ENCODE measurements around the gene PLPP3. TPM values are rescaled to one million over a fixed set of nuclear protein-coding genes. Genes with fewer than 3 reads are reported as not detected.

PLPP3 gene
- total RNA-seq, 2 donors from 2014 or later = 164 to 271 TPM

DNA sequence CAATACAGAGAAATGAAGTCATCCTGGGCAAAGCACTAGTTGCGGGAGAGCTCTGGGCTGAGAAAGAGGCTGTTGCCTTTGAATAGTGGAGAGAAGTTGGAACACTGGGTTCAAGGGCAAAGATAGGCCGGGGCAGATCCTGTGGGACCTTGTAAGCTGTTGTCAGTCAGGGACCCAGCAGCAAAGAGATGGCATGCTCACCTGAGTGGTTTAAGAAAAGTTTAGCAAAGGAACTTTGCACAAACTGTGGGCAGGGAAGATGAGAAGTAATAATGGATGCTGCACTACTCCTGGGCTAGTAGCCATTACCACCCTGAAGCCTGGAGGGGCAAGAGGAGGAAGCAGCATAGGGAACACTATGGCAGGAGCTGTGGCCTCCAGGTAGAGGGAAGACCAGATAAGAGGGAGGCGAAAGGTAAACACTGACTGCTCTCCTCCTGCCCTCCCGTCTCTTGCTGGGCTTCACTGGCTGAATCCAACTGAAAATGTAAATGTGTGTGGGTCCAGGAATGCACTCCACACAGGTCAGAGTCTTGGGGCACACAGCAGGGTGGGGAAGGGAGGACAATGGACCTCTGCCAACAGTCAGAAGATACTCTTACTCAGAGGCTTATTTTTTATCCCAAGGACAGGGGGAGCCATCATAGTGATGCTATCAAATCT is 129.2 kb downstream of the PLPP3 start:
- no peaks in the 10 kb centered on the region for H3K27me3 ChIP-seq (replicated peaks; ENCODE audit: insufficient read depth)
- no peak for ATAC-seq (ENCODE audit: insufficient number of reproducible peaks, low FRiP score, low read depth)
- no peaks in the 10 kb centered on the region for H3K9me3 ChIP-seq
- DNase-seq (ENCODE audit: low spot score) = no peak
- peaks cover 16 to 51% of the 10 kb centered on the region in 2 donors for H3K4me1 ChIP-seq (ENCODE audit: control insufficient read depth in 1 of 2, low read depth in 2 of 2)
- no peaks in the 10 kb centered on the region for H3K36me3 ChIP-seq
- TF ChIP-seq, protein P1, sequence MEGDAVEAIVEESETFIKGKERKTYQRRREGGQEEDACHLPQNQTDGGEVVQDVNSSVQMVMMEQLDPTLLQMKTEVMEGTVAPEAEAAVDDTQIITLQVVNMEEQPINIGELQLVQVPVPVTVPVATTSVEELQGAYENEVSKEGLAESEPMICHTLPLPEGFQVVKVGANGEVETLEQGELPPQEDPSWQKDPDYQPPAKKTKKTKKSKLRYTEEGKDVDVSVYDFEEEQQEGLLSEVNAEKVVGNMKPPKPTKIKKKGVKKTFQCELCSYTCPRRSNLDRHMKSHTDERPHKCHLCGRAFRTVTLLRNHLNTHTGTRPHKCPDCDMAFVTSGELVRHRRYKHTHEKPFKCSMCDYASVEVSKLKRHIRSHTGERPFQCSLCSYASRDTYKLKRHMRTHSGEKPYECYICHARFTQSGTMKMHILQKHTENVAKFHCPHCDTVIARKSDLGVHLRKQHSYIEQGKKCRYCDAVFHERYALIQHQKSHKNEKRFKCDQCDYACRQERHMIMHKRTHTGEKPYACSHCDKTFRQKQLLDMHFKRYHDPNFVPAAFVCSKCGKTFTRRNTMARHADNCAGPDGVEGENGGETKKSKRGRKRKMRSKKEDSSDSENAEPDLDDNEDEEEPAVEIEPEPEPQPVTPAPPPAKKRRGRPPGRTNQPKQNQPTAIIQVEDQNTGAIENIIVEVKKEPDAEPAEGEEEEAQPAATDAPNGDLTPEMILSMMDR (IDR thresholded peaks at IDR 0.05) = no peak
- H3K4me3 ChIP-seq = no peak overlapping the region
- H3K27ac ChIP-seq = no peak overlapping the region

- Histone ChIP-seq H3K4me3 (no peak overlapping the region), H3K4me1 (ENCODE audit: control insufficient read depth in 1 of 2, low read depth in 2 of 2) (peaks cover 16 to 51% of the 10 kb centered on the region in 2 donors), H3K36me3 (no peaks in the 10 kb centered on the region), H3K27ac (no peak overlapping the region), H3K9me3 (no peaks in the 10 kb centered on the region), H3K27me3 (replicated peaks; ENCODE audit: insufficient read depth) (no peaks in the 10 kb centered on the region)
- TF ChIP-seq, protein P1 (IDR thresholded peaks at IDR 0.05) = no peak
- DNase-seq (ENCODE audit: low spot score) (no peak), ATAC-seq (ENCODE audit: insufficient number of reproducible peaks, low FRiP score, low read depth) (peak; percentile 19)
Measured at GRCh38 chr1:56448529-56449300, 130.6 kb downstream of the PLPP3 start.

DNA sequence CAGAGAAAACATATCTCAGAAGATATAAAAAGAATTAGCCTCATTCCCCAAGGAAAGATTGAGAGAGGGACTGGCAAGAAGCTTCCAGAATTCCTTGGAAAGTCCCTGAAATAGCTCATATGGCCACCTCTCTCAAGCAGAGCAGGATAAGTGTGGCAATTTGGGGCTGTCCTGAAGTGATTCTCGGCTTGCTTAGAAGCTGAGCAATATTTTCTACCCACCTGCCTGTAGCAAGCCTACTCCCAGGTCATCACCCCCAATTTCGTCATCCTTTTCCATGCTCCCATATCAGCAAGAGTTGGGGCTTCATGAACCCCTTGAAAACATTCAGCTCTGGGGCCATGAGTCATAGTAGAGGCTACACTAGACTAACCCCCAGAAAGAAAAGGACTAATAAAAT is 131.5 kb downstream of the PLPP3 start:
- Histone ChIP-seq H3K4me3 (no peak overlapping the region), H3K4me1 (ENCODE audit: control insufficient read depth in 1 of 2, low read depth in 2 of 2) (peaks cover 16 to 51% of the 10 kb centered on the region in 2 donors), H3K27me3 (replicated peaks; ENCODE audit: insufficient read depth) (no peaks in the 10 kb centered on the region), H3K27ac (peak overlapping the region; percentile 6 to 32), H3K36me3 (no peaks in the 10 kb centered on the region), H3K9me3 (no peaks in the 10 kb centered on the region)
- TF ChIP-seq, protein P1 (IDR thresholded peaks at IDR 0.05) = no peak
- no peak for ATAC-seq (ENCODE audit: insufficient number of reproducible peaks, low FRiP score, low read depth)
- no peak for DNase-seq (ENCODE audit: low spot score)

DNA sequence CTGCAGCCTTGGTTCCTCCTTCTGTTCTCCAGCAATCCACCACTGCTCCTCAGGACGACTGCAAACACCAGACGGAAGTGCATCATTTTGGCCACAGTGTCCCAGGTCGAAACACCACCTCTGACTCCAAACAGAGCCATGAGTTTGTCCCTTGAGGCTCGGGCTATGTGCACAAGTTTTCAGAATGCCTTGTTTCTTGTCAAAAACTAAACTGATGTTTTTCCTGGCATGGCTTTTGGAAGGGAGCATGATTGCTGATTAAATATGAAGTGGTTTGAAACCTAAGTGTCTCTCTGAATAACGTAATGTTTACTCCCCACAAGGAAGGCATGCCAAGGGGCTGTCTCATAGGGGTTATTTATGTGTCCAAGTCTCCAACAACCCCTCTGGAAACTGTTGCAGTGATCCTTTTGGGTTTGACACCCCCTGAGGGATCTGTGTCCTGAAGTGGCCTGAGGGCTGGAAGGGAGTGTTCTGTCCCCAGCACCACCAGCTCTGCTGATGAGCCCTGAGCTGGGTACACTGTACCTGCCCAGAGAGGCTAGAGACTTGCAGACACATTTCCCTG is 132.7 kb downstream of the PLPP3 start:
- ATAC-seq (ENCODE audit: insufficient number of reproducible peaks, low FRiP score, low read depth) (peak; percentile 42), DNase-seq (ENCODE audit: low spot score) (peak; percentile 76)
- Histone ChIP-seq H3K36me3 (no peaks in the 10 kb centered on the region), H3K27ac (peak overlapping the region; percentile 6 to 32), H3K9me3 (no peaks in the 10 kb centered on the region), H3K4me1 (ENCODE audit: control insufficient read depth in 1 of 2, low read depth in 2 of 2) (peaks cover 16 to 40% of the 10 kb centered on the region in 2 donors), H3K27me3 (replicated peaks; ENCODE audit: insufficient read depth) (no peaks in the 10 kb centered on the region), H3K4me3 (peak overlapping the region; percentile 13)
- TF ChIP-seq, protein P1 (IDR thresholded peaks at IDR 0.05) = peak; percentile 10

GRCh38 chr1:56444960-56445646 is 134.3 kb downstream of the PLPP3 start:
- no peak overlapping the region for H3K27ac ChIP-seq
- H3K9me3 ChIP-seq = no peaks in the 10 kb centered on the region
- H3K4me3 ChIP-seq = no peak overlapping the region
- ATAC-seq (ENCODE audit: insufficient number of reproducible peaks, low FRiP score, low read depth) (no peak), DNase-seq (ENCODE audit: low spot score) (no peak)
- TF ChIP-seq, protein P1 (IDR thresholded peaks at IDR 0.05) = no peak
- no peaks in the 10 kb centered on the region for H3K36me3 ChIP-seq
- H3K4me1 ChIP-seq (ENCODE audit: control insufficient read depth in 1 of 2, low read depth in 2 of 2) = peaks cover 16 to 38% of the 10 kb centered on the region in 2 donors
- H3K27me3 ChIP-seq (replicated peaks; ENCODE audit: insufficient read depth) = no peaks in the 10 kb centered on the region

Data from thoracic aorta (tissue), 2 donors.